ENCODE data around the gene SLC20A1.
"Not testable (repeated sequence)": the region's sequence is repeated elsewhere in the genome, so short reads cannot be mapped to it uniquely, and the experiment has no call there.

SLC20A1 gene, protein sequence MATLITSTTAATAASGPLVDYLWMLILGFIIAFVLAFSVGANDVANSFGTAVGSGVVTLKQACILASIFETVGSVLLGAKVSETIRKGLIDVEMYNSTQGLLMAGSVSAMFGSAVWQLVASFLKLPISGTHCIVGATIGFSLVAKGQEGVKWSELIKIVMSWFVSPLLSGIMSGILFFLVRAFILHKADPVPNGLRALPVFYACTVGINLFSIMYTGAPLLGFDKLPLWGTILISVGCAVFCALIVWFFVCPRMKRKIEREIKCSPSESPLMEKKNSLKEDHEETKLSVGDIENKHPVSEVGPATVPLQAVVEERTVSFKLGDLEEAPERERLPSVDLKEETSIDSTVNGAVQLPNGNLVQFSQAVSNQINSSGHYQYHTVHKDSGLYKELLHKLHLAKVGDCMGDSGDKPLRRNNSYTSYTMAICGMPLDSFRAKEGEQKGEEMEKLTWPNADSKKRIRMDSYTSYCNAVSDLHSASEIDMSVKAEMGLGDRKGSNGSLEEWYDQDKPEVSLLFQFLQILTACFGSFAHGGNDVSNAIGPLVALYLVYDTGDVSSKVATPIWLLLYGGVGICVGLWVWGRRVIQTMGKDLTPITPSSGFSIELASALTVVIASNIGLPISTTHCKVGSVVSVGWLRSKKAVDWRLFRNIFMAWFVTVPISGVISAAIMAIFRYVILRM

DNA sequence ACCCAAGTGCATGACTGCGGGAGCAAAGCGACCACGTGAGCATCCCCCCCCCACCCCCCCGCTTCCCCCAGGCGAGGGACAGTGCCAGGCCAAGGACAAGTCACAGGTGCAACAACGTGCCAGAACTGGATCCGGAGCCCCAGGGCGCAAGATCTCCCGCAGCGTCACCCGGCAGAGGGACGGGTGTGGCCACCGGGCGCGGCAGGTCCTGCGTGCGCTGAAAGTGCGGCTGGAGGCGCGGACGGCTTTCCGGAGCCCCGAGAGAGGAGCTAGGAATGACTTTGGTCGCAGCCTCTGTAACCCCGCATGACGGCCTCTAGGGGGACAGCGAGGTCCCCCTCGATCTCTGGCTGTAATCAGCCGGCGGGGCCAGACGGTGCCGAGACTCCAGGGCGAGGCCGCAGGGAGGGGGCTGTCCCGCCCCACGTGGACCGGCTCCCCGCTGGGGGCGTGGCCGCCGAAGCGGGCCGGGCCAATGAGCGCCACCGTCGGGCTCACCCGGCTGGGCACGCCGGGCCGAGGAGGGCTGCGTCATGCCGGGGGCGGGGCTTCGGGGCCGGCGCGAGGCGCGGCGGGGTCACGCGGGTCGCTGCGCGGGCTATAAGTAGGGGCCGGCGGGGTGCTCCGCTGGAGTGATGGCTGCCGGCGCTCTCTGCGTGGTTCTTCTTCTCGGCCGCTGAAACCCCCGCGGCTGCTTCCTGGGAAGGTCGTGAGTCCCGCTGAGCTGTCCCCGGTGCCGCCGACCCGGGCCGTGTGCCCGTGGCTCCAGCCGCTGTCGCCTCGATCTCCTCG lies at the start of gene SLC20A1:
Gene SLC20A1, plus strand, starts transcription at position 630 of the 792 bp plus-strand sequence. CDS start 890 bp downstream, outside the sequence.
- DNase-seq = peak; percentile 98

- DNase-seq = no peak
These were observed 48.0 kb upstream of the SLC20A1 start for GRCh38 chr2:112597537-112598322.

DNA sequence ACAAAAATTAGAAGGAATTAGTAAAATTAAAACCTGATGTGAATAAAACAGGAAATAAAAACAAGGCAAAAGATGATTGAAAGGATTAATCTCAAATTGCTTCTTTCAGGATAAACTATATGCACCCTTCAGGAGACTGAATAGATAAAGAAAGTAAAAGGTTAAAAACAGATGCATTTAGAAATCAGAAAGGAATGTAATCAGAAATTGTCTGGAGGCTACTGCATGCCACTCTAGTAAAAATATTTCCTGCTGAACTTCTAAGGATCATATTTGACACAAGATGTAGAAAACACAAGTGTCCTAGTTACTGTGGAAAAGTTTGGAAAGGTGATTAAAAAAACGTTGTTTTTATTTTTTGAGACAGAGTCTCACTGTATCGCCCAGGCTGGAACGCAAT lies 45.1 kb upstream of the SLC20A1 start:
- DNase-seq = no peak

GRCh38 chr2:112601754-112602153 lies 44.0 kb upstream of the SLC20A1 start:
- no peak for DNase-seq

- no peak for DNase-seq
These were observed 42.8 kb upstream of the SLC20A1 start for GRCh38 chr2:112602917-112603316.

GRCh38 chr2:112603731-112604130 lies 42.0 kb upstream of the SLC20A1 start:
- no peak for DNase-seq

- no peak for DNase-seq
These were observed 40.8 kb upstream of the SLC20A1 start for GRCh38 chr2:112604952-112605351.

DNA sequence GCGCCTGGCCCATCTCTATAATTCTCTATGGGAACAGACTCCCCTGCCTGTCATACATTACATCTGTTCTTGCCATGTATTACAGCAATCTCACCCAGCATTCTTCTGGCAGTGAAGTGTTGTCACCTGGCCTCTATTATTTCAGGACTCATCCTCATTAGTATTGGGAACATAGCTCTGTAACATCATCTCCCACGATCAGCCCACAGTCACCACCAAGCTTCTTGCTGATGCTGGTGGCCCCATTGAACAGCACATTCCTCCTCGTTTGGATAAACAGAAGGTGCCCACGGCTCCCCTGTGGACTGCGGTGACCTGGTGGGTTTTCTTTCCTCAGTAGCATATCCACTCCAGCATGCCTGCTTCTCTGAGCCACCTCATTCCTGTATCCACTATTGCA lies 39.8 kb upstream of the SLC20A1 start:
- no peak for DNase-seq

GRCh38 chr2:112606547-112606946 lies 39.2 kb upstream of the SLC20A1 start:
- DNase-seq = no peak

GRCh38 chr2:112607680-112608438 lies 37.9 kb upstream of the SLC20A1 start:
- DNase-seq = no peak

GRCh38 chr2:112609320-112609719 lies 36.4 kb upstream of the SLC20A1 start:
- DNase-seq = not testable (repeated sequence)

DNA sequence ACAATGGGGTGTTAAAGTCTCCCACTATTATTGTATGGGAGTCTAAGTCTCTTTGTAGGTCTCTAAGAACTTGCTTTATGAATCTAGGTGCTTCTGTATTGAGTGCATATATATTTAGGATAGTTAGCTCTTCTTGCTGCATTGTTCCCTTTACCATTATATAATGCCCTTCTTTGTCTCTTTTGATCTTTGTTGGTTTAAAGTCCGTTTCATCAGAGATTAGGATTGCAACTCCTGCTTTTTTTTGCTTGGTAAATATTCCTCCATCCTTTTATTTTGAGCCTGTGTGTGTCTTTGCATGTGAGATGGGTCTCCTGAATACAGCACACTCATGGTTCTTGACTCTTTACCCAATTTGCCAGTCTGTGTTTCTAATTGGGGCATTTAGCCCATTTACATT lies 33.5 kb upstream of the SLC20A1 start:
- DNase-seq = not testable (repeated sequence)

DNA sequence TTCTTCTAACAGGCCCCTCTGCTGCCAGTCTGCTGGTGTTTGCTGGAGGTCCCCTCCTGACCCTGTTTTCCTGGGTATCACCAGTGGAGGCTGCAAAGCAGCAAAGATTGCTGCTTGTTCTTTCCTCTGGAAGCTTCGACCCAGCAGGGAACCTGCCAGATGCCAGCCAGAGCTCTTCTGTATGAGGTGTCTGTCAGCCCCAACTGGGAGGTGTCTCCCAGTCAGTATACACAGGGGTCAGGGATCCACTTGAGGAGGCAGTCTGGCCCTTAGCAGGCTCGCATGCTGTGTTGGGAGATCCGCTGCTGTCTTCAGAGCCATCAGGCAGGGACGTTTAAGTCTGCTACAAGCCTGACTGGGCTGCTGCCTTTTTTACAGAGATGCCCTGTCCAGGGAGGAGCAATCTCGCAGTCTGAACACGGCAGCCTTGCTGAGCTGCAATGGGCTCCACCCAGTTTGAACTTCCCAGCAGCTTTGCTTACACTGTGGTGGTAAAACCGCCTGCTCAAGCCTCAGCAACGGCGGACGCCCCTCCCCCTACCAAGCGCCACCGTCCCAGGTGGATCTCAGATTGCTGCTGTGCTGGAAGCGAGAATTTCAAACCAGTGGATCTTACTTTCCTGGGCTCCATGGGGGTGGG lies 31.4 kb upstream of the SLC20A1 start:
- DNase-seq = no peak

- no peak for DNase-seq
These were observed 30.7 kb upstream of the SLC20A1 start for GRCh38 chr2:112615051-112615450.

DNA sequence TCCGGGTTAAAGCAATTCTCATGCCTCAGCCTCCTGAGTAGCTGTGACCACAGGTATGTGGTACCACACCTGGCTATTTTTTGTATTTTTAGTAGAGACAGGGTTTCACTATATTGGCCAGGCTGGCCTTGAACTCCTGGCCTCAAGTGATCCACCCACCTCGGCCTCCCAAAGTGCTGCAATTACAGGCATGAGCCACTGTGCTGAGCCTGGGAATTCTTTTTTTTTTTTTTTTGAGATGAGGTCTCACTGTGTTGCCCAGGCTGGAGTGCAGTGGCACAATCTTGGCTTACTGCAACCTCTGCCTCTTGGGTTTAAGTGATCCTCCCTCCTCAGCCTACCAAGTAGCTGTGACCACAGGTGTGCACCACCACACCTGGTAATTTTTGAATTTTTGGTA lies 29.9 kb upstream of the SLC20A1 start:
- DNase-seq = not testable (repeated sequence)

DNA sequence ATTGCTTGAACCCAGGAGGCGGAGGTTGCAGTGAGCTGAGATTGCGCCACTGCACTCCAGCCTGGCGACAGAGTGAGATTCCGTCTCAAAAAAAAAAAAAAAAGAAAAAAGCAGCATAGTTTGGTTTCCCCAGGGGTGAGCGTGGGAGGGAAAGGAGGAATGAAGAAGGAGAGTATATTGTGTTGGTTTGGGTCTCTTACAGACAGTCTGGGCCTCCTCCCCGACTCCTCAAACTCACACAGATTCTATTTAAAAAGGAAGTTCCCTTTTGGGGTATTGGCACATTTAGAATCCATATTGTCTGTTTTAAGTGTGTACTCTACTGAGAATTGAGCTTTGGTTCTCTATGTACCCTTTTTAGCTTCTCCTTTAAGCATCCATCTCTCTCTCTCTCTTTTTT lies 27.4 kb upstream of the SLC20A1 start:
- DNase-seq = no peak

DNA sequence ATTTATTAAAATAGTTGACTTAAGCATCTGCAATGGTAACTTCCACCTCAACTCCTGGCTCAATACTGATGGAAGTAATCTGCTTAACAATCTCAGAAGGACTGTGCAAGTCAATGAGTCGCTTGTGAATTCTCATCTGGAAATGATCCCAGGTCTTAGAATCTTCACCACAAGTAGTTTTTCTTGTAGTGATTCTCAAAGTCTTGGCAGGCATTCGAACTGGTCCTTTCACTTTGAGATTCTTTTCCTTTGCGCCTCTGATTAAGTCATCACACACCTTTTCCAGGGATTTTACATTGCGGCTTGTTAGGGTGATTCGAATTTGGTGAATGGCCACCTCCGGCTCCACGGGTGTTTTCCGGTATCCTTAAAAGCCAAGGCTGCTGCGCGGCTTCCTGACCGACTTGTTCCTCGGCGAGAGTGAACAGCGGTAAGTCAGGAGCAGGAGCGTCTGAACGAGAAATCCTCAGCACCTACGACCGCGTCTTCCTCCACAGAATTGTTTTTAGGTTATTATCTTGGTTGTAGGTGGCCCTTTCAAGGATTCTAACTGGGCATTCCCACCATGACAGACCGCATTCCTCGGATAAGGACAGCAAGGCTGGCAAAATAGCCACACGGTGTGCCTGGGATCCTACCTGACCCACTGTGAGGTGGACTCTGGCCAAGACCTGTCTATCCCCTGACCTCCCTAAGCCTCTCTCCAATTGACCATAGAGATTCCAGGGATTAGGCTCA lies 23.8 kb upstream of the SLC20A1 start:
- DNase-seq = no peak

GRCh38 chr2:112622528-112622849 lies 23.2 kb upstream of the SLC20A1 start:
- no peak for DNase-seq

DNA sequence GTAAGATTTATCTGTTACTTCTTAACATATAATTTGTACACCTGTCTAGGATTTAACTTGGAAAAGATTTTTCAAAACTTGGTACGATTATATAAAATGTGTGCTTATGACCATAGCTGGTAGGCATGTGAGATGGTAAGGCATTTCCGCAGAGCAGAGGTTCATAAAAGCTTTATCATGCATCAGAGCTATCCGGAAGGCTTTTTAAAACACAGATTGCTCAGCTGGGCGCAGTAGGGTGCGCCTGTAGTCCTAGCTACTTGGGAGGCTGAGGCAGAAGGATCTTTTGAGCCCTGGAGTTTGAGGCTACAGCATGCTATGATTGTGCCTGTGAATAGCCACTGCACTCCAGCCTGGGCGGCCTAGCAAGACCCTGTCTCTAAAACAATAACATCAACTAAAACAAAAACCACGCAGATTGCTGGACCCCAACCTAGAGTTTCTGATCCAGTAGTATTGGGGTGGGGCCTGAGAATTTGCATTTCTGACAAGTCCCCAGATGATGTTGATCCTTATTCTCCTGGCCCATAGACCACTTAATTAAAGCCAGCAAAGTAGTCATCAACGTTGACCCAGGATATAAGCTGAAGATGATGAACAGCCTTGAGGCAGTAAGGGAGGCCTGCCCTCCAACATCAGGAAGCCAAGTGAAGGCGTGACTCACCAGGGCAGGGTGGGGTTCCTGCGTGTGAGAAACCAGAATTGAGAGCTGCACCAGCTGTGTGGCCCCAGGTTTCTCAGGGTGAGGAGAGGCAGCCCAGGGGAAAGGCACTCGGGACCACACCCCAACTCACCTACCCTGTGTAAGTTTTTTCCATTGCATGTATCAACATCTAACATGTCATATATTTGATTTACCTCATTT lies 21.6 kb upstream of the SLC20A1 start:
- peak; percentile 65 for DNase-seq
